SKM-1 treated with dmso at 0.1 percent for 144 hours (cell line): ENCODE results near the gene THNSL1.
A peak's percentile ranks its signal among the peaks of the same experiment; 100 is the strongest.
"Not testable (repeated sequence)": the region's sequence is repeated elsewhere in the genome, so short reads cannot be mapped to it uniquely, and the experiment has no call there.

Source experiments
- DNase-seq: peaks from one replicate; lab custom pipeline; 2025; ENCODE audit not compliant: unreplicated experiment; lab: John Stamatoyannopoulos, UW

The THNSL1 gene, protein sequence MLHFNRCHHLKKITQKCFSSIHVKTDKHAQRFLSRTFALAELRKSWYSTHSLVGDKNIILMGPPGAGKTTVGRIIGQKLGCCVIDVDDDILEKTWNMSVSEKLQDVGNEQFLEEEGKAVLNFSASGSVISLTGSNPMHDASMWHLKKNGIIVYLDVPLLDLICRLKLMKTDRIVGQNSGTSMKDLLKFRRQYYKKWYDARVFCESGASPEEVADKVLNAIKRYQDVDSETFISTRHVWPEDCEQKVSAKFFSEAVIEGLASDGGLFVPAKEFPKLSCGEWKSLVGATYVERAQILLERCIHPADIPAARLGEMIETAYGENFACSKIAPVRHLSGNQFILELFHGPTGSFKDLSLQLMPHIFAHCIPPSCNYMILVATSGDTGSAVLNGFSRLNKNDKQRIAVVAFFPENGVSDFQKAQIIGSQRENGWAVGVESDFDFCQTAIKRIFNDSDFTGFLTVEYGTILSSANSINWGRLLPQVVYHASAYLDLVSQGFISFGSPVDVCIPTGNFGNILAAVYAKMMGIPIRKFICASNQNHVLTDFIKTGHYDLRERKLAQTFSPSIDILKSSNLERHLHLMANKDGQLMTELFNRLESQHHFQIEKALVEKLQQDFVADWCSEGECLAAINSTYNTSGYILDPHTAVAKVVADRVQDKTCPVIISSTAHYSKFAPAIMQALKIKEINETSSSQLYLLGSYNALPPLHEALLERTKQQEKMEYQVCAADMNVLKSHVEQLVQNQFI

GRCh38 chr10:25016376-25017153, at the start of gene THNSL1:
THNSL1 (plus strand) TSS chr10:25016612; CDS start chr10:25023224, 6,612 bp downstream.
- DNase-seq, result peak; percentile 89

DNA sequence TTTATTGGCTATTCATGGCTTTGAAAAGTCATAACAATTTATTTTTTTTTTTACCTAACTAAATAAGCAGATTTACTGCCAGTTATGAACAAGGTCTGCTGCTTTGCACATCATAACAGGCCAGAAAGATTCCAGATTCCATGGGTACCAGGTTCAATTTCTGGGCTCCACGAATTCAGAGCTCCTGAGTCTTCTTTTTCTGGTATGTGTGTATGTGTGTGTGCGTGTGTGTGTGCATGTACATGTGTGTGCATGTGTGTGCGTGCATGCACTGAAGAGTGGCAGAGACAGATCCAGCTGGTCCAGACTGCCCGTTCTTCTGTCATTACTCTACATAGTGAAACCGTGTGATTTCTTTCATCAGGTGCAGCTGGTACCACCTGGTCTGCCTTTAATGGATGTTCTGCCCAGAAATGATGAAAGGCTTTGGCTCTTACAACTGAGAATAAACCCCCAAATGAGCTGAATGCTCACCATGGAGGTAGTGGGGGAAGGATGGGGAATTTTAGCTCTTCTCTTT, 49.4 kb upstream of the THNSL1 start:
- no peak for DNase-seq

DNA sequence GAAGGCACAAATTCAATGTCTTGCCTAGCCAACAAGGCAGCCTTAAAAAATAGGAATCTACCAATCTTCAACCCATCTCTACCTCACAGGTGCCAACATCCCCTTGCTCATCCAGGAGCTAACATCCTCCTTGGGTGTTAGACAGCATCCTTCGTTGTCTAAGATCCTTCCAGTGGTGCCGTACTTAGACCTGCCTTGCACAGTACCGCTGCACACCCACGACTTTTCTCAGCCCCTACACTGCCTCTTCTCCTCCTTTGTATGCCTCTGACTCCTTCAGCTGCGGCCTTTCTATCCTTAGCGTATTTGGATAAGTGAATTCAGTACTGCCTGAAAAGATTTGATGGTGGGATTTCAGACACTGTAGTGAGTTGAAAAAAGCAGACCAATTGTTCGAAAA, 48.1 kb upstream of the THNSL1 start:
- DNase-seq, result no peak

- DNase-seq, result not testable (repeated sequence)
Observed at GRCh38 chr10:24968951-24969350, 47.5 kb upstream of the THNSL1 start.

GRCh38 chr10:24969841-24970281, 46.6 kb upstream of the THNSL1 start:
- no peak for DNase-seq

DNA sequence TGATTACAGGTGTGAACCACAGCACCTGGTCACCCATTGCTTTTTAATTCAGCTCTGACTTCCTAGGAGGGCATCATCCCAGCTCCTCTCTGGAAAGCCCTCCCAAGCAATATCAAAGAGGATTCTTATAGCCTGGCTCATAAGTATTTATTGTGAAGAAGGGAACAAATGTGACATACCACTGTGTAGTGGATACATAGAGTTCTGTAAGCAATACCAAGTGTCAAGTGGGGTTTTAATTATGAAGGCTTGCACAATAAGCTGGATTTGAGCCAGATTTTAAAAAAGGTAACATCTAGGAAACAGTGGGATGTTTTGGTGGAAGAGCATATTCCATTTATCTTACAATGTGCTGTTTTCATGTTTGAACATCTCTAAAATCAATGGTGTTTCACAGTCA, 45.0 kb upstream of the THNSL1 start:
- DNase-seq, result no peak

DNA sequence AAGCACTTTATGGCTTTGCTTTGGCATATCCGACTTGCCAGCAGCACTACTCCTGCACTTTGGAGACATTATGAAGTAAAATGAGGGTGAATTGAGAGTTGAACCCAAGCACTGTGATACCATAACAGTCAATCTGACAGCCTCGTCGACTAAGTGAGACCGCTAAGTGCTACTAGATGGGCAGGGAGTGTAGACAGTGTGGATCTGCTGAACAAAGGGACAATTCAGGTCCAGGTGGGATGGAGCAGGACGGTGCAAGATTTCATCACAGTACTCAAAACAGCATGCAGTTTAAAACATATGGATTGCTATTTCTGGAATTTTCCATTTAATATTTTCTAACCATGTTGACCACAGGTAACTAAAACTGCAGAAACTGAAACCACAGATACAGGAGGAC, 43.2 kb upstream of the THNSL1 start:
- no peak for DNase-seq

DNA sequence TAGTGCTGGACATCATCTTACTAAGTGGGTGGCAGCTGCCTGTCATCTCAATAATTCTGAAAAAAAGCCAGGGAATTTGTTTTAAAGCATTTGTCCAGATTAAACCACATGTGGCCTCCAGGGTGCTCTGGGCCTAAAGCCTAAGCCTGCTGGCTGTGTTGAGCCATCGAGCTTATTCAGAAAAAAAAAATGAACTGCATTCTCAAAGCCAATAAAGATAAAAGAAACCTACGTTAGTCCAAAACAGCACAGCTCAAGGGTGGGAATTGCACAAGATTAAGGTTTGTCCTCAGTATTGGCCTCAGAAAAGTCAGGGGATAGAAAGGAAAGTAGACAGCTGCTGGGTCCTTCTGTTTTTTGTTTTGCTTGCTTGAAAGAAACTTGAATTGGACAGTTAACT, 41.4 kb upstream of the THNSL1 start:
- DNase-seq, result no peak

GRCh38 chr10:24979685-24980084, 36.7 kb upstream of the THNSL1 start:
- DNase-seq, result no peak

GRCh38 chr10:24981161-24981710, 35.2 kb upstream of the THNSL1 start:
- no peak for DNase-seq

- no peak for DNase-seq
Observed at GRCh38 chr10:24982319-24983112, 33.9 kb upstream of the THNSL1 start.

- no peak for DNase-seq
Observed at GRCh38 chr10:24983130-24983529, 33.3 kb upstream of the THNSL1 start.

GRCh38 chr10:24983946-24984345, 32.5 kb upstream of the THNSL1 start:
- no peak for DNase-seq

GRCh38 chr10:24984906-24985305, 31.5 kb upstream of the THNSL1 start:
- no peak for DNase-seq

DNA sequence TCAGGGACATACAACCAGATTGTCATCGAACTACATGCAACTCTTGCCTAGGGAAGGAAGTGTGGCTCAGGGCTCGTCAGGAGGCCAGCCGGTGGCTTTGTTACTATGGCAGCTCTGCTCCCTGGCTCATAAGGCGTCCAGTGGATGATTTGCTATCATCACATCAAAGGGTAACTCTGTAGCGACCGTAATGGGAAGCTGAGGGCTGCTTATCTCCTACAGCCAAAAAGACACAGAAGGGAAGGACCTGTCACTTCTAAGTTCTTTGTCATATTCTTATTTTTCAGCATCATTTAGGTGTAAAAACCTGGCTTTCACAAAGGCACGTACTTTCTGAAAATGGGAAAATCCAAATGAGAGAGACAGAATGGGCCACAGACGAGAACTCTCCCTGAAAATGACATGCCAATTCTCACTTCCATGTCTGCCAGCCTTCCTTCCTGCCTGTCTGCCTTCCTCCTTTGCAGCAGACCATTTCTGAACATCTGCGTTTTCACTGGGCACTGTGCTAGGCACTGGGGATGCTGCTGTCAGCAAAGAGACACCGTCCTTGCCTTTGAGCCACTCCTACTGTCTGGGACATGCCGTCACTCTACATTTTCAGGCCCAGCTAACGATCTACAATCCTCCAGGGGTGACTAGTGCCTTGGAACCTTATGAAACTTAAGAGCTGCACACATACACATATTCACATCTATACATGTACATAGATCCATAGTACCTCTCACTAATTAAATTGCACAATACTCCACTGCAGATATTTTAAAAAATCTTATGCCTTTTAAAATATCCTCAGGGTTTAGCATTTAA, 27.4 kb upstream of the THNSL1 start:
- no peak for DNase-seq

DNA sequence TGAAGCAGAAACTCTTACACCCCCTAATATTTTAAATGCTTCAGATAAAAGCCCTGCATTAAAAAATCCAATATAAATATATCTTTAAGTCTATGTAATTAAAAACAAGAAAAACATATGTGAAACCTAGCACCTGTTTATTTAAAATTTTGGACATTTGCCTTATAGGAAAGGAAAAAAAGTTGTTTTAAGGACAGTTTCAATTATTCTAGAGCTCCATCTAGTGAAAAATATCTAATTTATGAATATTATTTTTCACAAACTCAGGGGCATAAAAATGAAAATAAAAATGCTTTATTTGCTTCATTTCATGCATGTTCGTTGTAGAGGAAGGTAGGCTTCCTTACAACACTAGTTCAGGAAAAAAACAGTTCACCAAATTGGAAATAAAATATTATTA, 26.5 kb upstream of the THNSL1 start:
- DNase-seq, result no peak

- no peak for DNase-seq
Observed at GRCh38 chr10:24991298-24991697, 25.1 kb upstream of the THNSL1 start.

DNA sequence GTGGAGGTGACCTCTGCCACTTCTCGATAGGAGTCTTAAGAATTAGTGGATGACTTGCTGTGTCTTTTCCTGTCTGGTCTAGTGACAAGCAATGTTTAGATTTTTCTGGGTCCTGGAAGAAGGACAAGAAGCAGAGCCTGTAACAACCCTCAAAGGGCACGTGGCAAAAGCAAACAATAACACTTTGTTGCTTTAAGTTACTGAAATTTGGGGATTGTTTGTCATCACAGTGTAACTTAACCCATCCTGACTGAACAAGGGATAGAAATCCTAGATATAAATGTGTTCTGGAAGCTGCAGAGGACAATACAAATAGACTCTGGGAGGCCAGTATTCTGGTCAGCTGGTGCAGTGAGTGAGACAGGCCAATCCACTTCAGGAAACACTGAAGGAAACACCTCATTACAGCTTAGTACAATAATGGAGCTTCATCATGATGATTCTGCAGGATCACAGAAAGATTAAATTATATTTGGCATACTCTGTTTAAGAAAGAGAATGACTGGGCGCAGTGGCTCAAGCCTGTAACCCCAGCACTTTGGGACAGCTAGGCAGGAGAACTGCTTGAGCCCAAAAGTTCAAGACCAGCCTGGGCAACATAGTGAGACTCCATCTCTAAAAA, 23.8 kb upstream of the THNSL1 start:
- no peak for DNase-seq
